Fibroblast of villous mesenchyme (primary cell): ENCODE data around the gene XRCC2. TPM values are rescaled to one million over a fixed set of nuclear protein-coding genes. Genes with fewer than 3 reads are reported as not detected.
A peak's percentile ranks its signal among the peaks of the same experiment; 100 is the strongest.

Experiments
- DNase-seq: peaks from one replicate; pipeline ENCODE4 v3.0.0-alpha.2; 2010; ENCODE audit warnings: low read depth
- H3K4me3 ChIP-seq: 2 replicates; pipeline ENCODE4 v1.5.1; 2011; ENCODE audit warnings: low read depth, mild to moderate bottlenecking, low read length
- total RNA-seq: library from RNA; depleted of rRNA; stranded (reverse); fragments of >200 nt; gene quantifications from 2 replicates; pipeline ENCODE4 v1.2.3, GENCODE V29; 2012
- TF ChIP-seq, protein P1 (sequence below): IDR thresholded peaks from 2 replicates; pipeline ENCODE4 v1.5.1; 2012; ENCODE audit warnings: low read depth, mild to moderate bottlenecking, low read length; ENCODE audit not compliant: insufficient read depth

XRCC2 gene
- total RNA-seq, 1 donor, result 3.5 TPM

DNA sequence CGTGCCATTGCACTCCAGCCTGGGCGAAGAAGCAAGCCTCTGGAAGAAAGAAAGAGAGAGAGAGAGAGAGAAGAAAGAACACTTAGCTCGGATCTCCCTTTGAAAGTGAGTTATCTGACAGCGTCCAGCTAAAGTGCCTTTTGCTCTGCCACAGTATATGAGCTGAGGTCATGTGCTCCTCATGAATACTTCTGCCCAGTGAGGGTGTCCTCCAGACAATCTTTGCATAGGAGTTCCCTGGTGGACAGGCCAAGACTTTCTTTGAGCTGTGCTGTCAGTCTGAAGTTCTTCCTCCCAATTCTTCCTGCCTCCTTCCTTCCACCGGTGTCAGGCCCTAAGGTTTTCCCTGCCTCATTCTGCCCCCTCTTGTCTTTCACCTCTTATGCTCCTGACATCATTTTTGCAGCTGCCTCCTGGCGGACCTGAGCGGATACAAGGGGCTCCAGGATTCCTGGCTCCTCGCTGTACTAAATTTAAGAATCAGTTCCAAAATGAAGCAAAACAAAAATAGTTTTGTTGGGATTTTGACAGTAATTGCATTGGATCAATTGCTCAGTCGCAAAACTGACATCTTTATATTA, 31.9 kb downstream of the XRCC2 start:
- DNase-seq, result no peak
- TF ChIP-seq, protein P1, sequence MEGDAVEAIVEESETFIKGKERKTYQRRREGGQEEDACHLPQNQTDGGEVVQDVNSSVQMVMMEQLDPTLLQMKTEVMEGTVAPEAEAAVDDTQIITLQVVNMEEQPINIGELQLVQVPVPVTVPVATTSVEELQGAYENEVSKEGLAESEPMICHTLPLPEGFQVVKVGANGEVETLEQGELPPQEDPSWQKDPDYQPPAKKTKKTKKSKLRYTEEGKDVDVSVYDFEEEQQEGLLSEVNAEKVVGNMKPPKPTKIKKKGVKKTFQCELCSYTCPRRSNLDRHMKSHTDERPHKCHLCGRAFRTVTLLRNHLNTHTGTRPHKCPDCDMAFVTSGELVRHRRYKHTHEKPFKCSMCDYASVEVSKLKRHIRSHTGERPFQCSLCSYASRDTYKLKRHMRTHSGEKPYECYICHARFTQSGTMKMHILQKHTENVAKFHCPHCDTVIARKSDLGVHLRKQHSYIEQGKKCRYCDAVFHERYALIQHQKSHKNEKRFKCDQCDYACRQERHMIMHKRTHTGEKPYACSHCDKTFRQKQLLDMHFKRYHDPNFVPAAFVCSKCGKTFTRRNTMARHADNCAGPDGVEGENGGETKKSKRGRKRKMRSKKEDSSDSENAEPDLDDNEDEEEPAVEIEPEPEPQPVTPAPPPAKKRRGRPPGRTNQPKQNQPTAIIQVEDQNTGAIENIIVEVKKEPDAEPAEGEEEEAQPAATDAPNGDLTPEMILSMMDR, result no peak
- no peak overlapping the region for H3K4me3 ChIP-seq

DNA sequence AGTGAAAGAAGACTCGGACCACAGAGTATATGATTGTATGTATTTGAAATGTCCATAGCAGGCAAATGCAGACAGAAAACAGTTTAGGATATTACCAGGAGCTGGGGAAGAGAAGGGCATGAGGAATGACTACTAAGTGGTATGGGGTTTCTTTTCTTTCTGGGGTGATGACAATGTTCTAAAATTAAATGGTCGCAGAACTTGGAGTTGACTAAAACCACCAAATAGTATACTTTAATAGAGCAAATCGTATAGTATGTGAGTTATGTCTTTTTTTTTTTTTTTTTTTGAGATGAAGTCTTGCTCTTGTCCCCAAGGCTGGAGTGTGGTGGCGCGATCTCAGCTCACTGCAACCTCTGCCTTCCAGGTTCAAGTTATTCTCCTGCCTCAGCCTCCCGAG, 34.6 kb downstream of the XRCC2 start:
- DNase-seq, result no peak
- TF ChIP-seq, protein P1, result no peak
- no peak overlapping the region for H3K4me3 ChIP-seq

- H3K4me3 ChIP-seq, result no peak overlapping the region
- TF ChIP-seq, protein P1, result no peak
- DNase-seq, result no peak
Measured at GRCh38 chr7:152640829-152641228, 35.1 kb downstream of the XRCC2 start.

GRCh38 chr7:152637920-152638580, 37.9 kb downstream of the XRCC2 start:
- TF ChIP-seq, protein P1, result no peak
- no peak overlapping the region for H3K4me3 ChIP-seq
- DNase-seq, result no peak

DNA sequence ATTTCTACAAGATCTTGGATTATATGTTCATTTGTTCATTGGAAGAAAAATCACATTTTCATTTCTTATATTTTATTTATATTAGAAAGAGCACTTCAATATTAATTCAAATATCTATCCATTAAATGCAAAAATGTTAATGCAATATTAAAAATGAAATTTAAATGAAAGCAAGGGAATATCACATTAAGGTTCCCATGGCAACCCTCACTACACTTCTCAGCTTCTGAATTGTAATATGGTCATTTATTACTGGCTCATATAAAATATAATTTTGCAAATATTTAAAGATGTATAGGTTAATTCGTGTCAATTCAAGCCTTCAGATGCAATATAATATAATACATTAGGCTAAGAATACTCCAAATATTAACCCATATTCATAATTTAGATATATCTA, 38.8 kb downstream of the XRCC2 start:
- no peak overlapping the region for H3K4me3 ChIP-seq
- DNase-seq, result no peak
- TF ChIP-seq, protein P1, result no peak

GRCh38 chr7:152636441-152636840, 39.5 kb downstream of the XRCC2 start:
- TF ChIP-seq, protein P1, result no peak
- H3K4me3 ChIP-seq, result no peak overlapping the region
- peak; percentile 54 for DNase-seq

DNA sequence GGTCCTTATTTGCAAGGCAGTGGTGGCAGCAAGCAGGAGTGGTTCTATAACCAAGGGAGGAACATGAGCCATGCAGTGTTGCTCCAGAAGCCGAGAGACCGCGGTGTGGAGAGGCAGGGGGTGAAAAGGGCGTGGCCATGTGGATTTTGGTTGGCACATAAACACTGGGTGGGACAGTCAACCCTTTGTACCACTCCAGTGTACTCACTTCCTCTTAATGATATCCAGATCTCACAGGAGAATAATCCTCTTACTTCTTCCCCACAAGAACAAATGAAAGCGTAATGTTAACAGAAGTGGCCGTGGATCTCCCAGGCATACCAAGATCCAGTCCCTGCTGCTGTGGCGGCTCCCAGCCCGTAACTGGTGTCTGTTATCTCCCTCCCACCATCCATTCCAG, 42.4 kb downstream of the XRCC2 start:
- no peak overlapping the region for H3K4me3 ChIP-seq
- DNase-seq, result no peak
- TF ChIP-seq, protein P1, result no peak
